ENCODE results near the gene MAPK8.

DNA sequence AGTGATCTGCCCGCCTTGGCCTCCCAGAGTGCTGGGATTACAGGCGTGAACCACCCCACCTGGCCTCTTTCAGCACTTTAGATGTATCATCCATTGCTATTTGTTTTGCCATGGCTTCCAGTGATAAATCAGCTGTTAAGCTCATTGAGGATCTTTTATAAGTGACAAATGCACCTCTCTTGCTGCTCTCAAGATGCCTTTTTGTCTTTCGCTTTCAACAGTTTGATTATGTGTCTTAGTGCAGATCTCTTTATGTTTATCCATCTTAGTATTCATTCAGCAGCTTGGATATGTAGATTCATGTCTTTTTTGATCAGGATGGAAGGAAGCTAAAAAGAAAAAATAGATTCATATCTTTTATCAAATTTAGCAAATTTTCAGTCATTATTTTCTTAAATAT is 105.6 kb downstream of the MAPK8 start:
- TF ChIP-seq MTA1 (IDR thresholded peaks at IDR 0.05; ENCODE audit: borderline replicate concordance) (no peak), BACH1 (tag; IDR thresholded peaks at IDR 0.05) (no peak), MXI1 (IDR thresholded peaks at IDR 0.05; ENCODE audit: low read depth, low read length) (no peak), TEAD1 (CRISPR knock-in tag; IDR thresholded peaks at IDR 0.05) (no peak), TAF9B (IDR thresholded peaks at IDR 0.05; ENCODE audit: partially characterized antibody) (no peak), ZNF280B (CRISPR knock-in tag; IDR thresholded peaks at IDR 0.05) (no peak), SRSF1 (IDR thresholded peaks at IDR 0.05; ENCODE audit: low read depth, low read length) (no peak), PRMT5 (CRISPR knock-in tag; IDR thresholded peaks at IDR 0.05) (no peak), DIDO1 (tag; IDR thresholded peaks at IDR 0.05; ENCODE audit: low read depth) (no peak), TOE1 (IDR thresholded peaks at IDR 0.05; ENCODE audit: borderline replicate concordance) (no peak), TOE1 (CRISPR knock-in tag; IDR thresholded peaks at IDR 0.05; ENCODE audit: borderline replicate concordance, low read depth) (no peak), SP1 (CRISPR knock-in tag; IDR thresholded peaks at IDR 0.05) (no peak)
- TF ChIP-seq, protein P1, sequence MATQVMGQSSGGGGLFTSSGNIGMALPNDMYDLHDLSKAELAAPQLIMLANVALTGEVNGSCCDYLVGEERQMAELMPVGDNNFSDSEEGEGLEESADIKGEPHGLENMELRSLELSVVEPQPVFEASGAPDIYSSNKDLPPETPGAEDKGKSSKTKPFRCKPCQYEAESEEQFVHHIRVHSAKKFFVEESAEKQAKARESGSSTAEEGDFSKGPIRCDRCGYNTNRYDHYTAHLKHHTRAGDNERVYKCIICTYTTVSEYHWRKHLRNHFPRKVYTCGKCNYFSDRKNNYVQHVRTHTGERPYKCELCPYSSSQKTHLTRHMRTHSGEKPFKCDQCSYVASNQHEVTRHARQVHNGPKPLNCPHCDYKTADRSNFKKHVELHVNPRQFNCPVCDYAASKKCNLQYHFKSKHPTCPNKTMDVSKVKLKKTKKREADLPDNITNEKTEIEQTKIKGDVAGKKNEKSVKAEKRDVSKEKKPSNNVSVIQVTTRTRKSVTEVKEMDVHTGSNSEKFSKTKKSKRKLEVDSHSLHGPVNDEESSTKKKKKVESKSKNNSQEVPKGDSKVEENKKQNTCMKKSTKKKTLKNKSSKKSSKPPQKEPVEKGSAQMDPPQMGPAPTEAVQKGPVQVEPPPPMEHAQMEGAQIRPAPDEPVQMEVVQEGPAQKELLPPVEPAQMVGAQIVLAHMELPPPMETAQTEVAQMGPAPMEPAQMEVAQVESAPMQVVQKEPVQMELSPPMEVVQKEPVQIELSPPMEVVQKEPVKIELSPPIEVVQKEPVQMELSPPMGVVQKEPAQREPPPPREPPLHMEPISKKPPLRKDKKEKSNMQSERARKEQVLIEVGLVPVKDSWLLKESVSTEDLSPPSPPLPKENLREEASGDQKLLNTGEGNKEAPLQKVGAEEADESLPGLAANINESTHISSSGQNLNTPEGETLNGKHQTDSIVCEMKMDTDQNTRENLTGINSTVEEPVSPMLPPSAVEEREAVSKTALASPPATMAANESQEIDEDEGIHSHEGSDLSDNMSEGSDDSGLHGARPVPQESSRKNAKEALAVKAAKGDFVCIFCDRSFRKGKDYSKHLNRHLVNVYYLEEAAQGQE (IDR thresholded peaks at IDR 0.05; ENCODE audit: borderline replicate concordance) = no peak
- TF ChIP-seq, protein P1 (CRISPR knock-in tag; IDR thresholded peaks at IDR 0.05; ENCODE audit: low read depth) = no peak
- TF ChIP-seq, protein P2, sequence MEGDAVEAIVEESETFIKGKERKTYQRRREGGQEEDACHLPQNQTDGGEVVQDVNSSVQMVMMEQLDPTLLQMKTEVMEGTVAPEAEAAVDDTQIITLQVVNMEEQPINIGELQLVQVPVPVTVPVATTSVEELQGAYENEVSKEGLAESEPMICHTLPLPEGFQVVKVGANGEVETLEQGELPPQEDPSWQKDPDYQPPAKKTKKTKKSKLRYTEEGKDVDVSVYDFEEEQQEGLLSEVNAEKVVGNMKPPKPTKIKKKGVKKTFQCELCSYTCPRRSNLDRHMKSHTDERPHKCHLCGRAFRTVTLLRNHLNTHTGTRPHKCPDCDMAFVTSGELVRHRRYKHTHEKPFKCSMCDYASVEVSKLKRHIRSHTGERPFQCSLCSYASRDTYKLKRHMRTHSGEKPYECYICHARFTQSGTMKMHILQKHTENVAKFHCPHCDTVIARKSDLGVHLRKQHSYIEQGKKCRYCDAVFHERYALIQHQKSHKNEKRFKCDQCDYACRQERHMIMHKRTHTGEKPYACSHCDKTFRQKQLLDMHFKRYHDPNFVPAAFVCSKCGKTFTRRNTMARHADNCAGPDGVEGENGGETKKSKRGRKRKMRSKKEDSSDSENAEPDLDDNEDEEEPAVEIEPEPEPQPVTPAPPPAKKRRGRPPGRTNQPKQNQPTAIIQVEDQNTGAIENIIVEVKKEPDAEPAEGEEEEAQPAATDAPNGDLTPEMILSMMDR (IDR thresholded peaks at IDR 0.05 in 2 of 3, conservative IDR thresholded peaks at IDR 0.05 in 1 of 3; ENCODE audit: insufficient read depth in 2 of 3, low read depth in 1 of 3, low read length in 3 of 3) = no peak

Measured in K562 (cell line).